Measurements from ENCODE around the gene POM121L2. TPM values are rescaled to one million over a fixed set of nuclear protein-coding genes. Genes with fewer than 3 reads are reported as not detected.

The POM121L2 gene
- not detected for polyA plus RNA-seq
- long read RNA-seq, donor 1: 0 reads
- long read RNA-seq, donor 2: 0 reads
- long read RNA-seq, donor 3: 0 reads
- long read RNA-seq, donor 4: 0 reads
- long read RNA-seq, donor 5: 0 reads
- long read RNA-seq, donor 6: 0 reads
- long read RNA-seq, donor 7: 0 reads
- long read RNA-seq, donor 8: 0 reads
- long read RNA-seq, donor 9: 0 reads
- long read RNA-seq, donor 10: 0 reads

DNA sequence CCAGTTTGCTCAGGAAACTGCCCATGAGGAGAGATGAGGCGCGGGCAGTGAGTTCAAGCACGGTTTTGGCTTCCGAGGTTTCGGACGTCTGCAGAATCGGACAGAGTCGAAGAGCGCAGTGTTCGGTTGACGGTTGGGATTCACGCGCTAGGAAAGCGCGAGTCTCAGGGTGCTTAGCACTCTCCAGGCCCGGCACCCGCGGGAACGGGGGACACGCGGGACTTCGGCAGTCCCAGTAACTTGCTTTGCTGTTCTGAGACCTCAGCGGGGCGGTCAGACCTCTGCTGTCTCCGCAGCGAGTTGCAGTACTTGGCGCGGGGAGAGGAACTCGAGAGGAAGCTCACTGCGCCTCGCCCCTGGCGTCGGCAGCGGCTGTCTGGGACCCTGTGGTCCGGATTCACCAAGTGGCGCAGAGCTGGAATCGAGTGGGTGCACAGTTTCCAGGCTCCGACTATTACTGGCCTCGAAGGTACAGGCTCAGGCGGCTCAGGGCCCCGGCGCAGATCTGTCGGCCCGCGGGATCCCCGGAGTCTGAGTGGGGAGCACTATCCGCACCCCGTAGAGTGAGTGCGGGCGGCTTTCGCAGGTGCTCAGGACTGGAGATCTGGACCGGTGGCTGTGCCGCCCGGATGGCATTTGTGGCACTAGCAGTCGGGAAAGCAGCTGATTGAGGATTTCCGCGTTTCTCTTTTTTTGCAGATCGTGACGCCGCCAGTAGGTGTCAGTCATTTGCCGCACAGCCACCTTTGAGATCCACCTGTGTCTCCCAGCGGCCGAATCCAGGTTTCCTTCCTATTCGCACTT is at the start of gene POM121L2:
Gene POM121L2, minus strand, starts transcription at position 128 of the 804 bp plus-strand sequence. Its CDS starts 103 bp downstream, at position 25.
- H3K36me3 ChIP-seq (ENCODE audit: control insufficient read depth in 3 of 3, insufficient read depth in 2 of 3, low read depth in 1 of 3, low read length in 3 of 3): no peaks in the 10 kb centered on the region
- 1 to 2% (median 1%) methylated on average over 64 of the region's 64 CpGs for WGBS, 3 donors
- DNase-seq (peak; percentile 87 to 90), FAIRE-seq (no peak)
- peaks cover 0 to 2% of the 10 kb centered on the region in 2 donors for H3K9me3 ChIP-seq (ENCODE audit: control insufficient read depth in 2 of 2, insufficient read depth in 1 of 2, low read depth in 1 of 2, low read length in 1 of 2)
- H3K4me3 ChIP-seq (ENCODE audit: low read depth in 1 of 3, low read length in 3 of 3): peak within 1 kb of the TSS in 2 of 3 donors; percentile 61 to 67
- H3K27me3 ChIP-seq (ENCODE audit: control insufficient read depth in 3 of 3, insufficient read depth in 3 of 3, low read length in 3 of 3): peaks cover 0 to 41% (median 22%) of the 10 kb centered on the region in 3 donors
- peaks cover 0 to 6% (median 0%) of the 10 kb centered on the region in 3 donors for H3K4me1 ChIP-seq (ENCODE audit: control insufficient read depth in 3 of 3, insufficient read depth in 2 of 3, low read depth in 1 of 3, low read length in 2 of 3)
- H3K27ac ChIP-seq (ENCODE audit: low read depth in 1 of 3, low read length in 2 of 3): no peak within 1 kb of the TSS

DNA sequence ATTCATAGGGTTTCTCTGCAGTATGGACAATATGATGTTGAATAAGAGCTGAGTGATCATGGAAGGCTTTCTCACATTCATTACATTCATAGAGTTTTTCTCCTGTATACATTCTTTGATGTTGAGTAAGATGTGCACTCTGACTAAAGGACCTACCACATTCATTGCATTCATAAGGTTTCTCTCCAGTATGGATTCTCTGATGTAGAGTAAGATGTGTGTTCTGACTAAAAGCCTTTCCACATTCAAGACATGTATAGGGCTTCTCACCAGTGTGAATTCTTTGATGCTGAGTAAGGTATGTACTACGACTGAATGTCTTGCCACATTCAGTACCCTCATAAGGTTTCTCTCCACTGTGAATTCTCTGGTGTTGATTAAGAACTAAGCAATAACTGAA is 47.2 kb upstream of the POM121L2 start:
- Histone ChIP-seq H3K27me3 (ENCODE audit: control insufficient read depth in 3 of 3, insufficient read depth in 3 of 3, low read length in 3 of 3) (no peaks in the 10 kb centered on the region), H3K4me1 (ENCODE audit: control insufficient read depth in 3 of 3, insufficient read depth in 2 of 3, low read depth in 1 of 3, low read length in 2 of 3) (no peaks in the 10 kb centered on the region), H3K4me3 (ENCODE audit: low read depth in 1 of 3, low read length in 3 of 3) (no peak overlapping the region), H3K9me3 (ENCODE audit: control insufficient read depth in 2 of 2, insufficient read depth in 1 of 2, low read depth in 1 of 2, low read length in 1 of 2) (peaks cover 0 to 9% of the 10 kb centered on the region in 2 donors), H3K36me3 (ENCODE audit: control insufficient read depth in 3 of 3, insufficient read depth in 2 of 3, low read depth in 1 of 3, low read length in 3 of 3) (no peaks in the 10 kb centered on the region), H3K27ac (ENCODE audit: low read depth in 1 of 3, low read length in 2 of 3) (no peak overlapping the region)
- WGBS, 3 donors: 81 to 100% (median 97%) methylated on average over 1 of the region's 1 CpG
- FAIRE-seq (no peak), DNase-seq (no peak)

DNA sequence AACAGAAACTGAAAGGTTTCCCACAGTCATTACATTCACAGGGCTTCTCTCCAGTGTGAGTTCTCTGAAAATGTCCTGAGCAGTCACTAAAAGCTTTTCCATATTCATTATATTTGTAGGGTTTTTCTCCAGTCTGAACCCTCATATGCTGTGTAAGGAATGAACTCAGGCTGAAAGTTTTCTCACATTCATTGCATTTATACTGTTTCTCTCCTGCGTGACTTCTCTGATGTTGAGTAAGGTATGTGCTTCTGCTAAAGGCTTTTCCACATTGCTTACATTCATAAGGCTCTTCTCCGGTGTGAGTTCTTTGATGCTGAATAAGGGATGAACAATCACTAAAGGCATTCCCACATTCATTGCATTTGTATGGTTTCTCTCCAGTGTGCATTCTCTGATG is 46.7 kb upstream of the POM121L2 start:
- Histone ChIP-seq H3K4me3 (ENCODE audit: low read depth in 1 of 3, low read length in 3 of 3) (no peak overlapping the region), H3K9me3 (ENCODE audit: control insufficient read depth in 2 of 2, insufficient read depth in 1 of 2, low read depth in 1 of 2, low read length in 1 of 2) (peaks cover 0 to 9% of the 10 kb centered on the region in 2 donors), H3K27me3 (ENCODE audit: control insufficient read depth in 3 of 3, insufficient read depth in 3 of 3, low read length in 3 of 3) (no peaks in the 10 kb centered on the region), H3K27ac (ENCODE audit: low read depth in 1 of 3, low read length in 2 of 3) (no peak overlapping the region), H3K36me3 (ENCODE audit: control insufficient read depth in 3 of 3, insufficient read depth in 2 of 3, low read depth in 1 of 3, low read length in 3 of 3) (no peaks in the 10 kb centered on the region), H3K4me1 (ENCODE audit: control insufficient read depth in 3 of 3, insufficient read depth in 2 of 3, low read depth in 1 of 3, low read length in 2 of 3) (no peaks in the 10 kb centered on the region)
- WGBS, 3 donors: 74 to 93% (median 92%) methylated on average over 2 of the region's 2 CpGs
- no peak for DNase-seq
- FAIRE-seq: no peak

DNA sequence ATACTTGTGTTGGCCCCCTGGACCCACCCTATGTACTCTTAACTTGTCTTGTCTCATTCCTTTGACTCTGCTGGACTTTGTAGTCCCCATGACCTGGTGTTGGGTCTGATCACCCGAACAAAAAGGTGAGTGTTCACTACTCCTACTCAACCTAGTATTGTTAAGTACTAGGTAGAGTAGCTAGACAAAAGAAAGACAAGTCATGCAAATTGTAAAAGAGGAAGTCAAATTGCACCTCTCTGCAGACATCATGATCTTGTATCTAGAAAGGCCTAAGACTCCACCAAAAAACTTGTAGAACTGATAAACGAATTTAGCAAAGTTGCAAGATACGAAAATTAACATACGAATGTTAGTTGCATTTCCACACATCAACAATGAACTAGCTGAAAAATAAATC is 40.8 kb upstream of the POM121L2 start:
- Histone ChIP-seq H3K27ac (ENCODE audit: low read depth in 1 of 3, low read length in 2 of 3) (no peak overlapping the region), H3K27me3 (ENCODE audit: control insufficient read depth in 3 of 3, insufficient read depth in 3 of 3, low read length in 3 of 3) (peaks cover 0 to 2% (median 0%) of the 10 kb centered on the region in 3 donors), H3K4me1 (ENCODE audit: control insufficient read depth in 3 of 3, insufficient read depth in 2 of 3, low read depth in 1 of 3, low read length in 2 of 3) (no peaks in the 10 kb centered on the region), H3K36me3 (ENCODE audit: control insufficient read depth in 3 of 3, insufficient read depth in 2 of 3, low read depth in 1 of 3, low read length in 3 of 3) (no peaks in the 10 kb centered on the region), H3K4me3 (ENCODE audit: low read depth in 1 of 3, low read length in 3 of 3) (no peak overlapping the region), H3K9me3 (ENCODE audit: control insufficient read depth in 2 of 2, insufficient read depth in 1 of 2, low read depth in 1 of 2, low read length in 1 of 2) (peaks cover 0 to 6% of the 10 kb centered on the region in 2 donors)
- DNase-seq (no peak), FAIRE-seq (no peak)
- 83 to 89% (median 87%) methylated on average over 4 of the region's 4 CpGs for WGBS, 3 donors

DNA sequence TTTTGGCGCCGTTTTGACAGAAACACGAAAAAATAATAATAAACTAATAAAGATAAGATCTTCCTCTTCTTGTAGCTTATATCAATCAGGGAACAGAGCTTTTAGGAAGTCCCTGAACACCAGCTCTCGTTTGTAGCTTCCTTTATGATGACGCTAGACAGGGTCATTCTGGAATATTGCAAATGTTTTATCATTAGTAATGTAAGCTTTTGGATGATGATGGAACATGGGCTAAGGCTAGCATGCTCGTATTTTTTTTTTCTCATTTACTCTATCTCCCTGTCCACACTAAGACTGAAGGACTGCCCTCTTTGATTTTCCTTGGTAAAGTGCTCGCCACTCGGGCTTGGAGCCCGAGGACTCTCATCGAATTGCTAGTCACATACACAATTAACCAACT is 22.1 kb upstream of the POM121L2 start:
- H3K9me3 ChIP-seq (ENCODE audit: control insufficient read depth in 2 of 2, insufficient read depth in 1 of 2, low read depth in 1 of 2, low read length in 1 of 2): peaks cover 0 to 4% of the 10 kb centered on the region in 2 donors
- no peak for DNase-seq
- no peak overlapping the region for H3K27ac ChIP-seq (ENCODE audit: low read depth in 1 of 3, low read length in 2 of 3)
- H3K4me1 ChIP-seq (ENCODE audit: control insufficient read depth in 3 of 3, insufficient read depth in 2 of 3, low read depth in 1 of 3, low read length in 2 of 3): no peaks in the 10 kb centered on the region
- WGBS, 3 donors: 46 to 69% (median 65%) methylated on average over 10 of the region's 10 CpGs
- peaks cover 0 to 34% (median 11%) of the 10 kb centered on the region in 3 donors for H3K27me3 ChIP-seq (ENCODE audit: control insufficient read depth in 3 of 3, insufficient read depth in 3 of 3, low read length in 3 of 3)
- no peaks in the 10 kb centered on the region for H3K36me3 ChIP-seq (ENCODE audit: control insufficient read depth in 3 of 3, insufficient read depth in 2 of 3, low read depth in 1 of 3, low read length in 3 of 3)
- FAIRE-seq: no peak
- no peak overlapping the region for H3K4me3 ChIP-seq (ENCODE audit: low read depth in 1 of 3, low read length in 3 of 3)

DNA sequence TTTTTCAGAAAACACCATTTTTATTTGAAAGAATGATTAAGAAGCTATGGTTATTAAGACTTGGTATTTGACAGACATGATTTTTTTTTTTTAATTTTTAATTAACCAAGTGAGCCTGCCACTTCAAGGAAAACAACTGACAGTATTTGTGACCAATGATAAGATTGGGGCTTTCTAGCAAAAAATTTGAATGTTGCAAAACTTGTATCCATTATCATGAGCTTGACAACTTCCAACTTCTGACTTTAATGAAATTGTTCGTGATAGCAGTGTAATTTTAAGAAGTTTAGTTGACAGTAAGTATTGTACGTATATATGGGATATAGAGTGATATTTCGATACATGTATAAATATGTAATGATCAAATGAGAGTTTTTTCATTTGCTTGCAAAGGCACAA is 21.6 kb upstream of the POM121L2 start:
- Histone ChIP-seq H3K9me3 (ENCODE audit: control insufficient read depth in 2 of 2, insufficient read depth in 1 of 2, low read depth in 1 of 2, low read length in 1 of 2) (peaks cover 0 to 4% of the 10 kb centered on the region in 2 donors), H3K36me3 (ENCODE audit: control insufficient read depth in 3 of 3, insufficient read depth in 2 of 3, low read depth in 1 of 3, low read length in 3 of 3) (no peaks in the 10 kb centered on the region), H3K27me3 (ENCODE audit: control insufficient read depth in 3 of 3, insufficient read depth in 3 of 3, low read length in 3 of 3) (peaks cover 0 to 36% (median 13%) of the 10 kb centered on the region in 3 donors), H3K4me1 (ENCODE audit: control insufficient read depth in 3 of 3, insufficient read depth in 2 of 3, low read depth in 1 of 3, low read length in 2 of 3) (no peaks in the 10 kb centered on the region), H3K27ac (ENCODE audit: low read depth in 1 of 3, low read length in 2 of 3) (no peak overlapping the region), H3K4me3 (ENCODE audit: low read depth in 1 of 3, low read length in 3 of 3) (no peak overlapping the region)
- DNase-seq: no peak
- 60 to 78% (median 61%) methylated on average over 3 of the region's 3 CpGs for WGBS, 3 donors
- no peak for FAIRE-seq

DNA sequence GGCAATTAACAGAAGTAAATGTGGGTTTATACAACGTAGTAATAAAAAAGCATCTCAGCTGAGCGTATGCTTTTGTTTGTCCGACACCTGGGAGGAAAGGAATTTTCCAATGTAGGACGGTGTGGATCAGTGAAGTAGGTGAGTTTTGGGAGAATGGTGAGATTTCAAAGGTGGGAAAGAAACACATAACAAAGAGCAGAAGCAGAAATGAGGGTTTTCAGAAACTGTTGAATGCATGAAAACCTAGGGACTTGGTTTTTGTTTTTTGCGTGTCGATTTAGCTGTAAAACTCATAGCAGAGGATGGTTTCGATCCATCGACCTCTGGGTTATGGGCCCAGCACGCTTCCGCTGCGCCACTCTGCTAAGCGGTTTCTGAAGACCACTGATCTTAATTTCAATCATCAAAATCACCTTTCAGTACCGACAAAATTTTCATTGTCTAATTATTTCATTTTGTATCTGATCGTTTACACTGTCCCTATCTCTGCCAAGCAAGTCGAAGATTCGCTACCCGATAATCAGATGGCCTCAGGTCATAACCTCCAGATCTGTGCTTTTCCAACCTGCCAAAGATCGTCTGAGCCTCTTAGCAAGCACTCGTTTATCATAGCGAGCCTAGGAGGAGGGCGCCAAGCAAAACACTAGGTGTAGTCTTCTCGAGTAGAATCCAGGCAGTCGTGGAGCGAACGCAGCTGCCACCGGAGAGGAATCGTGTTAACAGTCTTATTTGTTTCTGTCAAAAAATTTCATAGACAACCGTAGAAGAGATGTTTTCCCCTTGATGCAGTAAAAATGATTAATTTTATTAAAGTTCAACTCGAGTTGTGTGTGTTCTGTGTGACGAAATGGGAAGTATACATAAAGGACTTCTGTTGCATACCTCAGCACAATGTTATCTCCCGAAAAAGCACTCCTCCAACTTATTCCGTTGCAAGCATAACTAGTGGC is 20.9 kb upstream of the POM121L2 start:
- H3K27me3 ChIP-seq (ENCODE audit: control insufficient read depth in 3 of 3, insufficient read depth in 3 of 3, low read length in 3 of 3): peaks cover 0 to 33% (median 13%) of the 10 kb centered on the region in 3 donors
- 9 to 17% (median 13%) methylated on average over 32 of the region's 32 CpGs for WGBS, 3 donors

More for the DNA sequence above, 20.9 kb upstream of the POM121L2 start:
- peak; percentile 7 to 38 for DNase-seq
- H3K27ac ChIP-seq (ENCODE audit: low read depth in 1 of 3, low read length in 2 of 3): no peak overlapping the region
- FAIRE-seq: no peak
- H3K4me1 ChIP-seq (ENCODE audit: control insufficient read depth in 3 of 3, insufficient read depth in 2 of 3, low read depth in 1 of 3, low read length in 2 of 3): no peaks in the 10 kb centered on the region
- H3K4me3 ChIP-seq (ENCODE audit: low read depth in 1 of 3, low read length in 3 of 3): peak overlapping the region in 1 of 3 donors; percentile 2
- H3K9me3 ChIP-seq (ENCODE audit: control insufficient read depth in 2 of 2, insufficient read depth in 1 of 2, low read depth in 1 of 2, low read length in 1 of 2): peaks cover 0 to 4% of the 10 kb centered on the region in 2 donors
- no peaks in the 10 kb centered on the region for H3K36me3 ChIP-seq (ENCODE audit: control insufficient read depth in 3 of 3, insufficient read depth in 2 of 3, low read depth in 1 of 3, low read length in 3 of 3)

Measured in small intestine (tissue), 16 donors.